GM19239 (cell line): ENCODE results near the gene COL4A2.

Source experiments
- DNase-seq: peaks from one replicate; pipeline ENCODE4 v3.0.0; 2011; ENCODE audit warnings: low spot score; ENCODE audit not compliant: insufficient read length
- FAIRE-seq: peaks from 2 replicates; lab custom pipeline; 2011; peaks lifted over from hg19 to GRCh38; lab: Jason Lieb, UNC

COL4A2 gene

DNA sequence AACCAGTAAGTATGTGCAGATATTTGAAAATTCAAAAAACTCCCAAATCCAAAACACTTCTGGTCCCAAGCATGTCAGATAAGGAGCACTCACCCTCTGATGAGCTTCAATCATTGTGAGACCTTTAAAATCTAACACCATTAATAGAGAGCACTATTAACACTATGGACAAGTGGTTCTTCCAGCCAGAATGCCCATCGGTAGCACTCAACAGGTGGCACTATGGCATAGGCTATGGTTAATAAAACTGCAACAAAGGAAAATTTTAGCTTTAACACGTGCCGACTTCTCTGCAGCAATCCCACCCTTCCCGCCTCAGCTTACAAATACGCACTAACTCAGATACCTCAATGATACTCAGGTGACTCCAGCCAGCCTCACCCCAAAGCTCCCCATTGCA, 62.3 kb downstream of the COL4A2 start:
- DNase-seq (no peak), FAIRE-seq (peak; percentile 21)

- DNase-seq (no peak), FAIRE-seq (peak; percentile 89)
These were observed 64.7 kb downstream of the COL4A2 start for GRCh38 chr13:110371550-110372465.

- FAIRE-seq (no peak), DNase-seq (no peak)
These were observed 65.6 kb downstream of the COL4A2 start for GRCh38 chr13:110372676-110373075.

- DNase-seq (no peak), FAIRE-seq (no peak)
These were observed 66.5 kb downstream of the COL4A2 start for GRCh38 chr13:110373617-110374016.

DNA sequence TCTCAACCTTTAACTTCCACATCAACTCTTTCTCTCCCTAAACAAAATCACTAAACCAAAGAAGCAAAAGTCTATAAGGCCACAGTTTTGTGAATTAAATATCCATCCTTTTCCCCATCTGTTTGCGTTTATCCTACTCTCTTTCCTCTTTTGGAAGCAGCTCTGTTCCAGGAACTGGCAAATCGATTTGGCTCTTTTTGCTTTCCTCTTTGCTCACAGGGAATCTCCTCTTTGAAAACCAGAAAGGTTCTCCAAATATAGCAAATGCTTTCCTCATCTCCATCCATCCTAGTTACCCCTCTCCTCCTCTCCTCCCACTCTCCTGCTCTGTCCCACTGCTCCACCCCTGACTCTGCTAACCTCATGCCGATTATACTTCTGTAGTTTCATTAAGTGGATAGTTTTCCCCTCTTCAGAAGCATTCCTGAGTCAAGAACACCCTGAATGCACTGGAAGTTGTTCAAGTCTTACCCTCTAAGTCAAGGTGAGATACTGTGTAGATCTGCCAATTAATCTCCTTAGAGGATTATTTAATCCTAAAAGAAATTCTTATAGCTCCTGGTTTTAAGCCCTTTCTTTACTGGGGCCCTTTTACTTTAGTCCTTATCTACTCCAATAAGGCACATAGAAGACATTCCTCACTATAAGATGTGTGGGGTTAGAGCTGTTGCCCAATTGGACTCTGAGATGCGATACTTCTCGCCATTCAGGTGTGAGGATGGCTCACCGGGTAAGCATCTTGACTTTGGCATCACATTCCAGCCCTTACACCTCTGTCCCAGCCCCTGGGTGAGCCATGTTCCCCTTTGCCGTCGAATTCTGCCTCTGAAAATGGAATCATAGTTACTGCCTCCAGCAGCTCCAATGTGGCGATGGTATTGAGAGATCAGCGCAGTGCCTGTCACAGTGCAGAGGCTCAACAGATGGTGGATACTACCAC, 67.6 kb downstream of the COL4A2 start:
- no peak for DNase-seq
- no peak for FAIRE-seq

DNA sequence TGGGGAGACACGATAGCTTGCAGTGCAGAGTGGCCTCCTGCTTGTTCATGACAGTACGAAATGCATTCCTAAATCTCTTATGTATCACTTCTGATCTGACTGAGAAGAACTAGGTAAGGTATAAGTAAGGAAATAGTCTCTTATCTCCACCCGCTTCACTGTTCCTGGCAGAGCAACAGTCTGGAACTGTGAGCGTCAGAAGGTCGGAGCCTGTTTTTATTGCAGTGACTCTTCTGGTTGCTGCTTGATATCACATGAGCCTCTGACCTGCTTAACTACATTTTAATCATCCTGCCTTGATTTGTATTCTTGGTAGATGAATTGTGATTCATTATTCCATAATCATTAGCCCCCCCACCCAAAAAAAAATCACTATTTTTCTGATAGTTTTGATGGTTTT, 69.0 kb downstream of the COL4A2 start:
- no peak for FAIRE-seq
- DNase-seq = no peak

DNA sequence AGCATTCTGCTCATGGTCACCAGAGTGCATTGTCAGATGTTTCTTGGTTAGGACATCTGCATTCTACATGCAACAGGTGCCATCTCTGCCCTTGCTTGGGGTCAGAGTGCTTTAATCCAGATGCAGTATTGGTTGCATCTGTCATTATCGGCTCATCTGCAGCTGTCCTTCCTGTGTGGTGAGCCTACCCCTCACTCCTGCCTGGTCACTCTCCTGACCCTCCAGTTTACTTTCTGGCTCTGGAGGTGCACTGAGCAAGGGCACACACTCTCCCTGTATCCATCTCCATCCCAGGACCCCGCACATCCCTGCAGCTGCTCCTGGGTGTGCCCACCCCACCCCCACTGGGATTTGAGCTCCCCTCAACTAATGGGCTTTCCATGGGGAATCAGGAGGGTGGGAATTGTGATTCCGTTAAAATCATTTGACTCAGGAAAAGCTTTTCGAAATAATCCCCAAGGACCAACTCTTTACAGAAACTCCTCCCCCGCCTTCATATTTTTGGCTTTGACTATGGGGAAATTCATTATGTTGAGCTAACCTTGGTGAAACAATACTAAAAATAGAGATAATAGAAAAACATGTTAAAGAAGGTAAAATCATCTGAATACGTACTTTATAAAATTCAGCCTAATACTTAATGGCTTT, 70.2 kb downstream of the COL4A2 start:
- DNase-seq (no peak), FAIRE-seq (no peak)

- FAIRE-seq = no peak
- DNase-seq = no peak
These were observed 70.7 kb downstream of the COL4A2 start for GRCh38 chr13:110377826-110378201.

DNA sequence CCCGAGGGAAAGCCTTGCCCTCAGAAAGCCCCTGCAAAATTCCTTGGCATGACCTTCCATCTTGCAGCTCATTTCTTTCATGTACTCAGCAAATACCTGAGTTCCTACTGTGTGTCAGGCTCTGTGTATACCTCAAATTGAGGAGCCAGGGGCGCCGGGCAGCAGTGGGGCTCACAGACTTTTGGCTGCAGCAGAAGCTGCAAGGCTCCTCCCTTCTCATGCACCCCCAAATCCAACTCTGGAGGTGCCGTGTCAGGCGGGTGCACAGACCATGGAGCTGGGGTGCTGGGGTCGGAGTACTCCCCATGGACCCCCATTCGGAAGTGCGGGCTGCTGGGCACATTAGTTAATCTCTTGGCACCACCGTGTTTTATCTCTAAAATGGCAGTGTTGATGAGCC, 72.3 kb downstream of the COL4A2 start:
- DNase-seq = no peak
- FAIRE-seq = no peak

DNA sequence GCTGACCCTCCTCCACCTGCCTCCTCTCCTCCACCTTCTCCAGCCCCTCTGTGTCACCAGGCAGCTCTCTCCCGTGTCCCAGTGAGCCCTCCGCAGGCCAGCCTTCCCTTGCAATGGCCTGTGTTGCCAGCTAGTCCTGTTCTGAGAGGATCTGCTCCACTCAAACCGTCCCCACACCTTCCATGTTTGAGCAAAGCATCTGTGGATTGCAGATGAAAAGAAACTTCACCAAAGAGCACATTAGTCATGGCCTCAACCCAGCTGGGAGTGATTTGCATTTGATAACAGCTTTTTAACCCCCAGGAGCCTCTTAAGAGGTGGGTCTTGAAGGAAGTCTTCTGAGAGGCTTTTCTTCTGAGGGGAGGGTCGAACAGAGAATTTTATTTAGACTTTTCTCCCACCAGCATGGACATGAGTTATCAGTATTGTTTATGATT, 72.8 kb downstream of the COL4A2 start:
- DNase-seq = no peak
- no peak for FAIRE-seq

DNA sequence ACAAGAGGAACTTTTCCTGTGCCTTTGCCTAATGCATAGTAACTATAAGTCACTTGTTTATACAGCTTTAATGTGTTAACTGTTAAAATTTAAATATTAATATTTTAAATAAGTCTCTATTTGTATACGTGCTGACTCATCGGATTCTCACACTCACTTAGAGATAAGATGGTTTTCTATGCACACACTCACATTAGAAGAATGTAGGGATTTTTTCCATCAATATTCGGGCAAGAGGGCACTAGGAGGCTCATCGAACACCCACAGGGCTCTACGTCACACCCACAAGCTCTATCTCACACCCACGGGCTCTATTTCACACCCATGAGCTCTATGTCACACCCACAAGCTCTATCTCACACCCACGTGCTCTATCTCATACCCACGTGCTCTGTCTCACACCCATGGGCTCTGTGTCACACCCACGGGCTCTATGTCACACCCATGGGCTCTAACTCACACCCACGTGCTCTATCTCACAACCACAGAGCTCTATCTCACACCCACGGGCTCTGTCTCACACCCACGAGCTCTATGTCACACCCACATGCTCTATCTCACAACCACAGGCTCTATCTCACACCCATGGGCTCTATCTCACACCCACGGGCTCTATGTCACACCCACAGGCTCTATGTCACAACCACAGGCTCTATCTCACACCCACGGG, 73.4 kb downstream of the COL4A2 start:
- DNase-seq (no peak), FAIRE-seq (no peak)

DNA sequence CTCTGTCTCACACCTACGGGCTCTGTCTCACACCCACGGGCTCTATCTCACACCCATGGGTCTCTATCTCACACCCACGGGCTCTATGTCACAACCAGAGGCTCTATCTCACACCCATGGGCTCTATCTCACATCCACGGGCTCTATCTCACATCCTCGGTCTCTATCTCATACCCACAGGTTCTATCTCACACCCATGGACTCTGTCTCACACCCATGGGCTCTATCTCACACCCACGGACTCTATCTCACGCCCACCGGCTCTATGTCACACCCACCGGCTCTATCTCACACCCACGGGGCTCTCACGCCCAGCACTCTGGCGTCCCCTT, 73.9 kb downstream of the COL4A2 start:
- no peak for DNase-seq
- no peak for FAIRE-seq

GRCh38 chr13:110382229-110382628, 75.1 kb downstream of the COL4A2 start:
- DNase-seq (no peak), FAIRE-seq (no peak)

DNA sequence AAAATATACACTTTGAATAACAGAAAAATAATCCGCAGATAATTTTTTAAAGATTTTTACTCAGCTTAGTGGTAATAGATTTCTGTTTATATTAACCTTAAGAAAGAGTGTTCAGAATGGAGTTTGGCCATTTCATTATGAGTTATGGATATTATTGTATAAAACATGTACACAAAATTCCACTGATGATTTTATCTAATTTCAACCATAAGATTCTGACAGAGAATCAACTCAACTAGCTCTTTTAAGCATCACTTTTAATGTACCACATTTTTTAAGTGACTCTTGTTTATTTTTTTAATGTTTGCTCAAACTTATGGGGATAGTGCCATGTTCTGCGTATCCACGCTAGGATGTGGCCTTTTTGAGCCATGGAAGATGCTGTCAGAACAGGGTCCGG, 75.7 kb downstream of the COL4A2 start:
- FAIRE-seq = no peak
- no peak for DNase-seq

- peak; percentile 46 for DNase-seq
- peak; percentile 52 for FAIRE-seq
These were observed 80.5 kb downstream of the COL4A2 start for GRCh38 chr13:110387451-110388107.

DNA sequence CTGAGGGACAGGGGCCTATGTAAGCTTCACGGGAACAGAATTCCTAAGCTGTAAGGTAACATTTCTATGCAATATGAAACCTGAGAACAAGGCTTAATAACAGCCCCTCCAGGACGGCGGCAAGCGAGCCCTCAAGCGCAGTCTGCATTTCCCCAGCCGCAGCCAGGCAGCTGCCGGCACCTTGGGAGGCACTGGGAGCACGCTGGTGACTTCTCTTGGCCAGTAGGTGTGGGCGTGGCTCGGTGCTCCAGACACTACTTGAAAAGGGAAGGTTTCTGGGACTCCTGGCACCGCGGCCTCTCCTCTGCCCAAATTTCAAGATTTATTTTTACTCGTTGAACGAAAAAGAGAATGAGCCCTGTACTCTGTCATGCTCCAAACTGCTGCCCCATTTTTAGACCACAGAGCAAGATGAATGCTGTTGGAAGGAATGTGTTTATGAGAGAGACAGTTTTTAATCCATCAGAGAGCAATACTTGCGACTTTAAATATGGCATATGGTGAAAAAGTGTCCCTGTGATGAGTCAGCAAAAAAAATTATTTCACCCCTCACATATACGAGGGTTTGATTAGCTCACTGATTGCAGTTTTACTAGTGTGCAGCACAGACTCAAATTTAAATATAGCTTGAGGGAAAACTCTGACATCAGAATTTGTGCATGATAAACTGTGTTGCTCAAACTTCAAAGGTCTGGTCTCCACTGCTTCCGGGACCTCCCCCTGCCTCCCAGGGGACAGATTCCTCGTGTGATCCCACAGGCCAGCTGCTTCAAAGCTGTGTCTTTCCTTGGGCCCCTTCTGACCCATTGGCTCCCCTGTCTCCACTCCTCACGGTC, 81.2 kb downstream of the COL4A2 start:
- no peak for DNase-seq

DNA sequence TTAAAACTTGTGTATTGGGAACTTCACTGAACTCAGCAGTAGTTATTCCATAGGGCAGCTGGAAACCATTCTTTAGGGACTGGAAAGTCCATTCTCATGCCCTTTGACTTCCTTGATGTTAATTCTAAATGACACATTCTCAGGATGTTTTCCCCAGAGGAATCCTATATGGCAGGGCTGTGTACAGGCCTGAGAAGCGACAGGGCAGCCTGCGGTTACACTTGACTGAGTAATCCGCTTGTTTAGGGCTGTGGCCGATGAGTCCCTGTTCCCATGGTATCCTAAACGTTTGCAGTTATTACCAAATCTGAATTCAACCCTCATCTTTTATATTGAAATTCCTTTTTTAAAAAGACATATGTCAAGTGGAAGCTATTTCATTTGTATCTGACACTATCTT, 83.5 kb downstream of the COL4A2 start:
- FAIRE-seq (no peak), DNase-seq (no peak)

More for the DNA sequence above, 81.2 kb downstream of the COL4A2 start:
- FAIRE-seq = no peak

DNA sequence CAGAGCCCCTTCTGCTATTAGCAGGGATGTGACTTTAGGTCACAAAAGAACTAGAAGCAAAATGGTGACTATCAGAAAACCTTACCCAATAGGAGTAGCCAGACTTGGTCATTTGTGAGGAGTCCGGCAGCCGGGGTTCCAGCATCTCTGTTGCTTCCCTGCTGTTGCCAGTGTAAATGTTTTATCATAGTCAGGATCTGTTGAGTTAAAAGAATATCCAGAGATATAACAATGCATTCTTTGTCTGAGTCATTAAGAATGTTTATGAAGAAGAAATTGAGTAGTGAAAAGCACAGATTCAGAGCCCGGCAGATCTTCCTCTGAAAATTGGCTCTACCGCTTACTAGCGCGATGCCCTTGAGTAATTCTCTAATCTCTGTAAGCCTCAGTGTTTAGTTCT, 84.2 kb downstream of the COL4A2 start:
- DNase-seq (no peak), FAIRE-seq (peak; percentile 21)
